OCI-LY3 (cell line): ENCODE measurements around the gene ETHE1.
"Not testable (repeated sequence)": the region's sequence is repeated elsewhere in the genome, so short reads cannot be mapped to it uniquely, and the experiment has no call there.

Experiments
- H2AFZ ChIP-seq: fragments of 200-600, 300-600 bp; shearing (Covaris generic); 2 replicates; pipeline ENCODE4 v1.6.0; 2014; ENCODE audit warnings: antibody characterized with exemption, low read depth, low read length
- H3K27ac ChIP-seq: fragments of 200-600, 300-600 bp; sonication (generic); 2 replicates; pipeline ENCODE4 v1.5.1; 2014; ENCODE audit warnings: mild to moderate bottlenecking, low read length, moderate library complexity, mixed read lengths
- H3K27me3 ChIP-seq: fragments of 200-600, 300-600 bp; sonication (generic); 2 replicates; pipeline ENCODE4 v1.6.1; 2014; ENCODE audit warnings: low read depth, low read length, mixed read lengths
- H3K36me3 ChIP-seq: fragments of 200-600, 300-600 bp; sonication (generic); replicated peaks from 2 replicates; pipeline ENCODE3; 2014; ENCODE audit warnings: low read depth, low read length, mixed read lengths
- H3K4me1 ChIP-seq: fragments of 300-600, 200-600 bp; sonication (generic); 2 replicates; pipeline ENCODE4 v1.6.1; 2014; ENCODE audit warnings: low read length, mixed read lengths
- H3K4me2 ChIP-seq: fragments of 200-600, 300-600 bp; sonication (generic); 2 replicates; pipeline ENCODE4 v1.6.1; 2014; ENCODE audit warnings: low read length, mixed read lengths
- H3K4me3 ChIP-seq: fragments of 300-600, 200-600 bp; sonication (generic); 2 replicates; pipeline ENCODE4 v1.5.1; 2014; ENCODE audit warnings: antibody characterized with exemption, mild to moderate bottlenecking, low read length, moderate library complexity
- H3K79me2 ChIP-seq: fragments of 300-600, 200-600 bp; shearing (Covaris generic); 2 replicates; pipeline ENCODE4 v1.6.1; 2014; ENCODE audit warnings: mild to moderate bottlenecking, low read length, mixed read lengths
- H3K9ac ChIP-seq: fragments of 300-600, 200-600 bp; shearing (Covaris generic); 2 replicates; pipeline ENCODE4 v1.6.0; 2014; ENCODE audit warnings: mild to moderate bottlenecking, low read length, moderate library complexity
- H3K9me3 ChIP-seq: fragments of 200-600, 300-600 bp; shearing (Covaris generic); 2 replicates; pipeline ENCODE4 v1.6.1; 2014; ENCODE audit warnings: low read length, mixed read lengths; ENCODE audit not compliant: insufficient read depth
- H4K20me1 ChIP-seq: fragments of 200-600, 300-600 bp; sonication (generic); 2 replicates; pipeline ENCODE4 v1.6.1; 2016; ENCODE audit warnings: low read length, mixed read lengths; ENCODE audit not compliant: insufficient read depth
- CTCF ChIP-seq: fragments of 200-600, 300-600 bp; sonication (generic); IDR thresholded peaks from 2 replicates; pipeline ENCODE4 v1.5.1; 2014; ENCODE audit warnings: antibody characterized with exemption, low read length, low read depth
- EZH2phosphoT487 ChIP-seq: fragments of 200-600 bp; shearing (Covaris generic); IDR thresholded peaks from 2 replicates; pipeline ENCODE4 v1.6.1; 2018; ENCODE audit warnings: antibody characterized with exemption, mixed run types, low read depth

ETHE1 gene

GRCh38 chr19:43548706-43549105 lies 21.7 kb upstream of the ETHE1 start:
- H3K9me3 ChIP-seq = no peaks in the 10 kb centered on the region
- no peaks in the 10 kb centered on the region for H4K20me1 ChIP-seq
- no peak overlapping the region for H3K27ac ChIP-seq
- no peak overlapping the region for H3K4me2 ChIP-seq
- H3K4me3 ChIP-seq = no peak overlapping the region
- no peak for TF ChIP-seq EZH2phosphoT487
- no peak for TF ChIP-seq CTCF
- no peak overlapping the region for H2AFZ ChIP-seq
- no peaks in the 10 kb centered on the region for H3K79me2 ChIP-seq
- peaks cover 34% of the 10 kb centered on the region for H3K36me3 ChIP-seq
- H3K27me3 ChIP-seq = no peaks in the 10 kb centered on the region
- H3K9ac ChIP-seq = no peak overlapping the region
- H3K4me1 ChIP-seq = no peaks in the 10 kb centered on the region

GRCh38 chr19:43547926-43548325 lies 20.9 kb upstream of the ETHE1 start:
- not testable (repeated sequence) for H4K20me1 ChIP-seq, H3K27me3 ChIP-seq, H2AFZ ChIP-seq, H3K27ac ChIP-seq, H3K4me3 ChIP-seq, H3K4me2 ChIP-seq, H3K4me1 ChIP-seq, H3K9ac ChIP-seq, H3K79me2 ChIP-seq, H3K9me3 ChIP-seq
- H3K36me3 ChIP-seq = peaks cover 29% of the 10 kb centered on the region

GRCh38 chr19:43546581-43546980 lies 19.6 kb upstream of the ETHE1 start:
- Histone ChIP-seq H3K27ac (no peak overlapping the region), H3K36me3 (peaks cover 30% of the 10 kb centered on the region), H2AFZ (no peak overlapping the region), H3K9me3 (no peaks in the 10 kb centered on the region), H3K79me2 (no peaks in the 10 kb centered on the region), H3K4me2 (no peak overlapping the region), H3K4me1 (no peaks in the 10 kb centered on the region), H3K9ac (no peak overlapping the region), H3K27me3 (no peaks in the 10 kb centered on the region), H3K4me3 (no peak overlapping the region), H4K20me1 (no peaks in the 10 kb centered on the region)
- TF ChIP-seq CTCF = no peak
- no peak for TF ChIP-seq EZH2phosphoT487

- H3K4me3 ChIP-seq = no peak overlapping the region
- no peaks in the 10 kb centered on the region for H3K9me3 ChIP-seq
- no peak overlapping the region for H3K9ac ChIP-seq
- no peaks in the 10 kb centered on the region for H4K20me1 ChIP-seq
- H3K4me2 ChIP-seq = no peak overlapping the region
- H3K36me3 ChIP-seq = peaks cover 27% of the 10 kb centered on the region
- TF ChIP-seq CTCF (no peak), EZH2phosphoT487 (no peak)
- H3K4me1 ChIP-seq = no peaks in the 10 kb centered on the region
- no peak overlapping the region for H2AFZ ChIP-seq
- H3K79me2 ChIP-seq = no peaks in the 10 kb centered on the region
- H3K27me3 ChIP-seq = no peaks in the 10 kb centered on the region
- no peak overlapping the region for H3K27ac ChIP-seq
These were observed 19.0 kb upstream of the ETHE1 start for GRCh38 chr19:43545981-43546380.

- TF ChIP-seq EZH2phosphoT487 (no peak), CTCF (no peak)
- Histone ChIP-seq H3K27ac (no peak overlapping the region), H3K36me3 (peaks cover 31% of the 10 kb centered on the region)
These were observed 18.3 kb upstream of the ETHE1 start for GRCh38 chr19:43545276-43545675.

More at GRCh38 chr19:43545276-43545675, 18.3 kb upstream of the ETHE1 start:
- Histone ChIP-seq H2AFZ (no peak overlapping the region), H3K79me2 (no peaks in the 10 kb centered on the region), H3K9me3 (no peaks in the 10 kb centered on the region), H4K20me1 (no peaks in the 10 kb centered on the region), H3K4me1 (no peaks in the 10 kb centered on the region), H3K4me2 (no peak overlapping the region), H3K4me3 (no peak overlapping the region), H3K27me3 (no peaks in the 10 kb centered on the region), H3K9ac (no peak overlapping the region)
